ENCODE results near the gene FAM227B. TPM values are rescaled to one million over a fixed set of nuclear protein-coding genes. Genes with fewer than 3 reads are reported as not detected.

Gene FAM227B
- total RNA-seq, 2 donors from 2014 or later: 8.3 to 12.9 TPM

- no peak for DNase-seq (ENCODE audit: low spot score)
- WGBS: 76% methylated on average over 3 of the region's 3 CpGs
- TF ChIP-seq POLR2AphosphoS5 (IDR thresholded peaks at IDR 0.05) (no peak), POLR2A (IDR thresholded peaks at IDR 0.05) (no peak), CTCF (IDR thresholded peaks at IDR 0.05) (no peak)
- intact Hi-C loops (cut with DNase I): no loop called here
- Histone ChIP-seq H3K9me3 (no peaks in the 10 kb centered on the region), H3K36me3 (no peaks in the 10 kb centered on the region), H3K27me3 (replicated peaks; ENCODE audit: insufficient read depth) (no peaks in the 10 kb centered on the region), H3K27ac (no peak overlapping the region), H3K4me3 (no peak overlapping the region), H3K4me1 (replicated peaks) (no peaks in the 10 kb centered on the region)
These were observed 113.4 kb downstream of the FAM227B start for GRCh38 chr15:49507261-49507660.

GRCh38 chr15:49506341-49506740, 114.3 kb downstream of the FAM227B start:
- no peaks in the 10 kb centered on the region for H3K27me3 ChIP-seq (replicated peaks; ENCODE audit: insufficient read depth)
- 58% methylated on average over 1 of the region's 1 CpG for WGBS
- no peak for DNase-seq (ENCODE audit: low spot score)
- H3K9me3 ChIP-seq: no peaks in the 10 kb centered on the region
- no peak overlapping the region for H3K4me3 ChIP-seq
- no peak overlapping the region for H3K27ac ChIP-seq
- TF ChIP-seq CTCF (IDR thresholded peaks at IDR 0.05) (no peak), POLR2A (IDR thresholded peaks at IDR 0.05) (no peak), POLR2AphosphoS5 (IDR thresholded peaks at IDR 0.05) (no peak)
- no peaks in the 10 kb centered on the region for H3K36me3 ChIP-seq
- intact Hi-C loops (cut with DNase I): no loop called here
- no peaks in the 10 kb centered on the region for H3K4me1 ChIP-seq (replicated peaks)

GRCh38 chr15:49501586-49501985, 119.0 kb downstream of the FAM227B start:
- WGBS: 84% methylated on average over 1 of the region's 1 CpG
- Histone ChIP-seq H3K27me3 (replicated peaks; ENCODE audit: insufficient read depth) (no peaks in the 10 kb centered on the region), H3K4me3 (no peak overlapping the region), H3K27ac (no peak overlapping the region), H3K4me1 (replicated peaks) (no peaks in the 10 kb centered on the region), H3K36me3 (no peaks in the 10 kb centered on the region), H3K9me3 (no peaks in the 10 kb centered on the region)
- TF ChIP-seq POLR2AphosphoS5 (IDR thresholded peaks at IDR 0.05) (no peak), POLR2A (IDR thresholded peaks at IDR 0.05) (no peak), CTCF (IDR thresholded peaks at IDR 0.05) (no peak)
- DNase-seq (ENCODE audit: low spot score): no peak
- intact Hi-C loops (cut with DNase I): no loop called here

- Histone ChIP-seq H3K4me3 (no peak overlapping the region), H3K4me1 (replicated peaks) (no peaks in the 10 kb centered on the region), H3K27me3 (replicated peaks; ENCODE audit: insufficient read depth) (no peaks in the 10 kb centered on the region), H3K27ac (no peak overlapping the region), H3K9me3 (no peaks in the 10 kb centered on the region), H3K36me3 (no peaks in the 10 kb centered on the region)
- WGBS: 58% methylated on average over 3 of the region's 3 CpGs
- intact Hi-C loops (cut with DNase I): no loop called here
- no peak for DNase-seq (ENCODE audit: low spot score)
- TF ChIP-seq POLR2AphosphoS5 (IDR thresholded peaks at IDR 0.05): no peak
- TF ChIP-seq CTCF (IDR thresholded peaks at IDR 0.05): no peak
- no peak for TF ChIP-seq POLR2A (IDR thresholded peaks at IDR 0.05)
These were observed 124.4 kb downstream of the FAM227B start for GRCh38 chr15:49495993-49496753.

GRCh38 chr15:49494842-49495241, 125.8 kb downstream of the FAM227B start:
- DNase-seq (ENCODE audit: low spot score): no peak
- no peak overlapping the region for H3K4me3 ChIP-seq
- WGBS: 91% methylated on average over 1 of the region's 1 CpG
- intact Hi-C loops (cut with DNase I): no loop called here
- H3K4me1 ChIP-seq (replicated peaks): no peaks in the 10 kb centered on the region
- no peaks in the 10 kb centered on the region for H3K27me3 ChIP-seq (replicated peaks; ENCODE audit: insufficient read depth)
- H3K9me3 ChIP-seq: no peaks in the 10 kb centered on the region
- H3K27ac ChIP-seq: no peak overlapping the region
- no peaks in the 10 kb centered on the region for H3K36me3 ChIP-seq
- no peak for TF ChIP-seq CTCF (IDR thresholded peaks at IDR 0.05)
- TF ChIP-seq POLR2AphosphoS5 (IDR thresholded peaks at IDR 0.05): no peak
- no peak for TF ChIP-seq POLR2A (IDR thresholded peaks at IDR 0.05)
